ENCODE measurements around the gene COQ9. TPM values are rescaled to one million over a fixed set of nuclear protein-coding genes. Genes with fewer than 3 reads are reported as not detected.
A peak's percentile ranks its signal among the peaks of the same experiment; 100 is the strongest.
"Not testable (repeated sequence)": the region's sequence is repeated elsewhere in the genome, so short reads cannot be mapped to it uniquely, and the experiment has no call there.

The COQ9 gene
- 54.9 and 58.6 TPM in 2 replicates for total RNA-seq (2014; rRNA removed; shearing (Covaris generic))

GRCh38 chr16:57447186-57447962 is at the start of gene COQ9, which contains the start of gene CIAPIN1:
TSS of gene COQ9 (plus strand) at chr16:57447479. CDS start at chr16:57447506, 27 bp downstream.
TSS of gene CIAPIN1 (minus strand) at chr16:57447385. CDS start at chr16:57440928, 6,457 bp downstream.
- Histone ChIP-seq H3K27me3 (no peaks in the 10 kb centered on the region), H3K4me1 (no peaks in the 10 kb centered on the region), H3K27ac (peak within 1 kb of the TSS; percentile 90), H3K36me3 (peaks cover 12% of the 10 kb centered on the region), H3K9me3 (replicated peaks) (no peaks in the 10 kb centered on the region), H3K4me3 (peak within 1 kb of the TSS; percentile 92)
- DNase-seq: peak; percentile 97

- H3K9me3 ChIP-seq (replicated peaks); H3K27ac ChIP-seq; DNase-seq; H3K36me3 ChIP-seq; H3K27me3 ChIP-seq; H3K4me1 ChIP-seq; H3K4me3 ChIP-seq: not testable (repeated sequence)
These were observed 49.8 kb upstream of the COQ9 start for GRCh38 chr16:57397493-57397892.

- no peaks in the 10 kb centered on the region for H3K36me3 ChIP-seq
- no peak for DNase-seq
- H3K4me3 ChIP-seq: no peak overlapping the region
- H3K27me3 ChIP-seq: peaks cover 5% of the 10 kb centered on the region; the same call in 1 of the 2 replicates
- no peaks in the 10 kb centered on the region for H3K4me1 ChIP-seq
- no peaks in the 10 kb centered on the region for H3K9me3 ChIP-seq (replicated peaks)
- no peak overlapping the region for H3K27ac ChIP-seq
These were observed 45.2 kb upstream of the COQ9 start for GRCh38 chr16:57401943-57402640.

GRCh38 chr16:57403965-57404817 is 43.1 kb upstream of the COQ9 start, which contains the start of gene CCL17:
TSS of gene CCL17 (plus strand) at chr16:57404767. CDS start at chr16:57413933, 9,166 bp downstream.
- Histone ChIP-seq H3K4me1 (no peaks in the 10 kb centered on the region), H3K4me3 (no peak within 1 kb of the TSS), H3K36me3 (no peaks in the 10 kb centered on the region), H3K27me3 (peaks cover 5% of the 10 kb centered on the region; the same call in 1 of the 2 replicates), H3K27ac (no peak within 1 kb of the TSS), H3K9me3 (replicated peaks) (no peaks in the 10 kb centered on the region)
- no peak for DNase-seq

- H3K36me3 ChIP-seq: no peaks in the 10 kb centered on the region
- no peak overlapping the region for H3K4me3 ChIP-seq
- DNase-seq: no peak
- H3K4me1 ChIP-seq: peaks cover 5% of the 10 kb centered on the region
- no peak overlapping the region for H3K27ac ChIP-seq
- no peaks in the 10 kb centered on the region for H3K9me3 ChIP-seq (replicated peaks)
- H3K27me3 ChIP-seq: peaks cover 5% of the 10 kb centered on the region; the same call in 1 of the 2 replicates
These were observed 42.2 kb upstream of the COQ9 start for GRCh38 chr16:57405097-57405496.

- no peak for DNase-seq
- Histone ChIP-seq H3K27ac (no peak overlapping the region), H3K9me3 (replicated peaks) (no peaks in the 10 kb centered on the region), H3K36me3 (no peaks in the 10 kb centered on the region), H3K4me3 (no peak overlapping the region), H3K27me3 (peaks cover 5% of the 10 kb centered on the region; the same call in 1 of the 2 replicates), H3K4me1 (peaks cover 21% of the 10 kb centered on the region)
These were observed 40.4 kb upstream of the COQ9 start for GRCh38 chr16:57406881-57407280.

GRCh38 chr16:57407521-57408353 is 39.5 kb upstream of the COQ9 start:
- Histone ChIP-seq H3K27ac (no peak overlapping the region), H3K4me3 (no peak overlapping the region), H3K27me3 (no peaks in the 10 kb centered on the region; the same call in 1 of the 2 replicates), H3K36me3 (no peaks in the 10 kb centered on the region), H3K4me1 (peaks cover 22% of the 10 kb centered on the region), H3K9me3 (replicated peaks) (no peaks in the 10 kb centered on the region)
- DNase-seq: no peak

GRCh38 chr16:57409065-57409464 is 38.2 kb upstream of the COQ9 start:
- no peak overlapping the region for H3K4me3 ChIP-seq
- peaks cover 22% of the 10 kb centered on the region for H3K4me1 ChIP-seq
- H3K9me3 ChIP-seq (replicated peaks): no peaks in the 10 kb centered on the region
- no peaks in the 10 kb centered on the region for H3K27me3 ChIP-seq
- H3K36me3 ChIP-seq: no peaks in the 10 kb centered on the region
- H3K27ac ChIP-seq: no peak overlapping the region
- DNase-seq: no peak

GRCh38 chr16:57409870-57410587 is 37.2 kb upstream of the COQ9 start:
- DNase-seq: peak; percentile 74 to 88
- Histone ChIP-seq H3K36me3 (no peaks in the 10 kb centered on the region), H3K4me1 (peaks cover 22% of the 10 kb centered on the region), H3K4me3 (no peak overlapping the region), H3K27ac (no peak overlapping the region), H3K9me3 (replicated peaks) (no peaks in the 10 kb centered on the region), H3K27me3 (no peaks in the 10 kb centered on the region)

- no peak overlapping the region for H3K27ac ChIP-seq
- H3K4me1 ChIP-seq: peaks cover 22% of the 10 kb centered on the region
- DNase-seq: peak; percentile 84 to 92
- no peaks in the 10 kb centered on the region for H3K36me3 ChIP-seq
- H3K27me3 ChIP-seq: no peaks in the 10 kb centered on the region
- no peaks in the 10 kb centered on the region for H3K9me3 ChIP-seq (replicated peaks)
- H3K4me3 ChIP-seq: no peak overlapping the region
These were observed 35.8 kb upstream of the COQ9 start for GRCh38 chr16:57411362-57411976.

GRCh38 chr16:57412584-57412983 is 34.7 kb upstream of the COQ9 start:
- no peak for DNase-seq
- H3K27me3 ChIP-seq: no peaks in the 10 kb centered on the region
- no peaks in the 10 kb centered on the region for H3K36me3 ChIP-seq
- H3K4me3 ChIP-seq: no peak overlapping the region
- H3K9me3 ChIP-seq (replicated peaks): no peaks in the 10 kb centered on the region
- H3K4me1 ChIP-seq: peaks cover 22% of the 10 kb centered on the region
- H3K27ac ChIP-seq: no peak overlapping the region

- peaks cover 26% of the 10 kb centered on the region for H3K4me1 ChIP-seq
- no peaks in the 10 kb centered on the region for H3K27me3 ChIP-seq
- no peak for DNase-seq
- H3K4me3 ChIP-seq: no peak overlapping the region
- H3K36me3 ChIP-seq: no peaks in the 10 kb centered on the region
- no peaks in the 10 kb centered on the region for H3K9me3 ChIP-seq (replicated peaks)
- H3K27ac ChIP-seq: no peak overlapping the region
These were observed 34.0 kb upstream of the COQ9 start for GRCh38 chr16:57413301-57413730.

GRCh38 chr16:57413733-57414132 is 33.5 kb upstream of the COQ9 start:
- DNase-seq: no peak
- no peaks in the 10 kb centered on the region for H3K9me3 ChIP-seq (replicated peaks)
- H3K4me1 ChIP-seq: peaks cover 29% of the 10 kb centered on the region
- H3K27me3 ChIP-seq: no peaks in the 10 kb centered on the region
- no peak overlapping the region for H3K4me3 ChIP-seq
- no peaks in the 10 kb centered on the region for H3K36me3 ChIP-seq
- H3K27ac ChIP-seq: no peak overlapping the region
